T-helper 17 cell (primary cell): ENCODE measurements around the gene LRMDA. TPM values are rescaled to one million over a fixed set of nuclear protein-coding genes. Genes with fewer than 3 reads are reported as not detected.

Experiments used
- ATAC-seq: fragments of 150-1000 bp; cut with Tn5 transposase; 2 replicates; pipeline ENCODE4 v1.10.0; 2021; ENCODE audit warnings: mild to moderate bottlenecking, moderate library complexity
- DNase-seq, 3 donors: peaks; one replicate each; pipeline versions ENCODE4 v3.0.0 to v3.0.0-alpha.2; 2020 to 2021
- H3K9me3 ChIP-seq: one replicate; pipeline ENCODE4 v1.7.0; 2013; ENCODE audit warnings: low read length, mild to moderate bottlenecking; ENCODE audit not compliant: control insufficient read depth, poor library complexity, severe bottlenecking
- H3K27ac Mint-ChIP-seq: one replicate; pipeline ENCODE4 v1.8.0; 2022; ENCODE audit warnings: mild to moderate bottlenecking, moderate library complexity, mixed read lengths
- H3K27me3 Mint-ChIP-seq: one replicate; pipeline ENCODE4 v1.8.0; 2022; ENCODE audit warnings: mixed read lengths
- H3K36me3 Mint-ChIP-seq: one replicate; pipeline ENCODE4 v1.8.0; 2022; ENCODE audit warnings: low read depth, mixed read lengths
- H3K4me1 Mint-ChIP-seq: one replicate; pipeline ENCODE4 v1.8.0; 2022; ENCODE audit warnings: mild to moderate bottlenecking, mixed read lengths
- H3K4me3 Mint-ChIP-seq: one replicate; pipeline ENCODE4 v1.8.0; 2022; ENCODE audit warnings: mild to moderate bottlenecking, moderate library complexity, mixed read lengths
- total RNA-seq, 4 donors: library from RNA in 2 of 4; stranded (reverse) in 2 of 4; gene quantifications; one replicate each; pipeline ENCODE4 v1.2.3 and lab custom pipeline; 2022 to 2026

Gene LRMDA
- total RNA-seq, 2 donors from 2014 or later, result not detected

DNA sequence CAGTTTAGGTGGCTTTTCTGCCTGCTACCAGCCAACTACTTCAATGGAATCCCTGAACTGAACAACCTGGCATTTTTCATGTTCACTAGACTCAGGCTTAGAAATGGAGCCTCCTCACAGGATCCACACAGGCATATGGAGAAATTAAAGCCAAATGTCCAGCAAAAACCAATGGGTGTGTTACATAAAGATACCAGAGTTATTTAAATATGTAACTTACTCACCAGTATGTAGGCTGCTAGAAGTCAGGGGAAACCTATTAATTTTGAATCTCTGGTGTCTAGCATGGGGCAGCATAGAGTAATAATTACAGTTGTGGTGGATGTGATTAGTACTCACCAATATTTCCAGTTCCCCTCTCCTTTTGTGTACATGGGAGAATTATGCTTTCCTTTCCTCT, 383.6 kb downstream of the LRMDA start:
- no peak for ATAC-seq
- Mint-ChIP-seq H3K27ac (no peak overlapping the region), H3K4me1 (no peaks in the 10 kb centered on the region), H3K27me3 (peaks cover 43% of the 10 kb centered on the region), H3K36me3 (no peaks in the 10 kb centered on the region), H3K4me3 (no peak overlapping the region)
- no peaks in the 10 kb centered on the region for H3K9me3 ChIP-seq
- no peak for DNase-seq

DNA sequence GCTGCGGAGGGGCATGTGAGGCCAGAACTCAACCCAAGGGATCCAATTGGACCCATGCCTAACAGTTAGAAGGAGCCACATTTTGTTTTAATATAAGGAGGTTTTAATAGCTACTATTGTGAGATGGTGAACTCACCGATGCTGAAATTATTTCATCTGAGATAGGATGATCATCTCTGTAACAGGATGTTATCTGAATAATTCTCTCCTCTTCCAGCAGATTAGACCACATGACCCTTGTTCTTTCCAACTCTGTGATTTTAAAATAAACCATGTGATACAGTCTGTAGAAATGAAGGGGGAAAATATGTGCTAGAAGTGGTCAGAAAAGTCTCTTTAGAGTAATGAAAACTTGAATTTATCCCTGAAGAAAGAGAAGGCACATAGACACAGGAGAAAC, 385.8 kb downstream of the LRMDA start:
- no peaks in the 10 kb centered on the region for H3K9me3 ChIP-seq
- Mint-ChIP-seq H3K4me3 (no peak overlapping the region), H3K27ac (no peak overlapping the region), H3K36me3 (no peaks in the 10 kb centered on the region), H3K27me3 (peaks cover 41% of the 10 kb centered on the region), H3K4me1 (no peaks in the 10 kb centered on the region)
- ATAC-seq, result no peak
- no peak for DNase-seq

DNA sequence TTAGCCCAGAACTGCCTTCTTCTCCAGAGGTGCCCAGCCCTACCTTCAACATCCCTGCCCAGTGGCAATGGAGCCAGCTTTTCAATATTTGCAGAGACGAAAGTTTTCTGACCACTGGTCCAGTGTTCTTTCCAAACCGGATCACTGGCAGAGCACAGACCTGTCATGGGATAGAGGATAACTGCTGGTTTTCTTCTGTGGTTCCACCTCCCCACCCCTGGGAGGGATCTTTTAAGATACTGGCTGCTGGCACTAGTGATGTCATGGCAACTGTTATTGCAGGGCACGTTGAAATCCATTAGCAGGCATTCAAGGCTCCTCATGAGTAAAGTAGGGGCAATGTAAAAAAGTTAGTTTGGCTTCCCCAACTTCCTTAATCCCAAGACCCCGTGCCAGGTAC, 387.1 kb downstream of the LRMDA start:
- Mint-ChIP-seq H3K27me3 (peaks cover 33% of the 10 kb centered on the region), H3K4me1 (no peaks in the 10 kb centered on the region), H3K36me3 (no peaks in the 10 kb centered on the region), H3K27ac (no peak overlapping the region), H3K4me3 (no peak overlapping the region)
- ATAC-seq (no peak), DNase-seq (no peak)
- no peaks in the 10 kb centered on the region for H3K9me3 ChIP-seq

DNA sequence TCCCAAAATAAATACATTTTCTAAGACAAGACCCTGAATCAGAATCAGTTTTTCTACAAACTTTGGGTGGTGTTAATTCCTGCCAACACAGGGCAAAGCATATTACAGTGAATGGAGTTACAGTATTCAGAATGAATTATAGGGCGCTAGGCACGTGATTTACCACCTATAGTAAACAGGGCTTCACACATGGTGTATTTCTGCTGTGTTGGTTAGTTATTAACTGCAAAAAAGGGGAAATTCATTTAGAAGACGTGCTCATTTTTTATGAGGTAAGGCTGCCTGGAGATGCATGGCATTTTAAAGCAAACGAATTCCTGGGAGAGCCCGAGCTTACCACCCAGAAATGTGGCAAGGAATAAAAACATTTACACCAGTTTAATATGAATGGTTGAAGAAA, 393.8 kb downstream of the LRMDA start:
- no peaks in the 10 kb centered on the region for H3K9me3 ChIP-seq
- Mint-ChIP-seq H3K4me3 (no peak overlapping the region), H3K4me1 (no peaks in the 10 kb centered on the region), H3K36me3 (no peaks in the 10 kb centered on the region), H3K27ac (no peak overlapping the region), H3K27me3 (no peaks in the 10 kb centered on the region)
- ATAC-seq, result no peak
- no peak for DNase-seq

DNA sequence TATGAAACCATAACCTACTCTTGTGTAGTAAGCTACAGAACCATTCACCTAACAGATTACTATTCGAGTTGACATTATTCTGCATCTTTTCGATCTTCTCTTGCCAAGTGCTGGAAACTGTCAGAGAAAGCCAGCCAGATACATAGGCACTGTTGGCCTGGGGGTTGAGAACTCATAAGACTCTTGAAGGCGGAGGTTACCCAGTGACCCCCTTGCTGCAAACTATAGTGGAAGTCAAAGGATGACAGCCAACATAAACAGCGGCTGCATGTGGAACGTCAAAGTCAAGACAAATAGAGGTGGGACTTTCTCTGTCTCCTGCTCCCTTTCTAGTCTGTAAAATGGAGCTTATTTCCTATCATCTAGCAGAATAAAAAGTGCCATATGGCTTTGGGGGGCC, 394.2 kb downstream of the LRMDA start:
- no peak overlapping the region for H3K4me3 Mint-ChIP-seq
- no peak for DNase-seq
- no peaks in the 10 kb centered on the region for H3K9me3 ChIP-seq
- no peaks in the 10 kb centered on the region for H3K27me3 Mint-ChIP-seq
- no peaks in the 10 kb centered on the region for H3K36me3 Mint-ChIP-seq
- H3K4me1 Mint-ChIP-seq, result no peaks in the 10 kb centered on the region
- no peak overlapping the region for H3K27ac Mint-ChIP-seq
- ATAC-seq, result no peak

DNA sequence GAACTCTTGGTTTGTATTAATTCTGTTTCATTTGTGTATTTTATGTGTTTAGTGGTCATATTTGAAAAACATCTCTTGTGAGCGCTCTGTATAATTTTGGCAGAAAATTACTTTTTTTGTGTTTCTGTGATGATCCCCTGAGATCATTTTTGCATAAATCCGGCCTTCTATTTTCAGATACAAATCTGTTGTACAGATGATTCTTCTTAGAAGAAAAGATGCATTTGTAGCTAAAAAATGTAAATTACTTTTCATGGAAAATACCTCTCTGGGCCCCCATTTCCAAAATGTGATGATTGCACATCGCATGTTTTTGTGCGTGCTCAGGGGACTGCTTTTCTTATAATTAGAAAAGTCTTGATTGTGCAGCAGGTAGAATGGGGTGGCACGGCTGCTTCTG, 395.4 kb downstream of the LRMDA start:
- H3K27me3 Mint-ChIP-seq, result no peaks in the 10 kb centered on the region
- no peak overlapping the region for H3K4me3 Mint-ChIP-seq
- H3K36me3 Mint-ChIP-seq, result no peaks in the 10 kb centered on the region
- H3K9me3 ChIP-seq, result no peaks in the 10 kb centered on the region
- DNase-seq, result no peak
- no peak for ATAC-seq
- no peaks in the 10 kb centered on the region for H3K4me1 Mint-ChIP-seq
- no peak overlapping the region for H3K27ac Mint-ChIP-seq

DNA sequence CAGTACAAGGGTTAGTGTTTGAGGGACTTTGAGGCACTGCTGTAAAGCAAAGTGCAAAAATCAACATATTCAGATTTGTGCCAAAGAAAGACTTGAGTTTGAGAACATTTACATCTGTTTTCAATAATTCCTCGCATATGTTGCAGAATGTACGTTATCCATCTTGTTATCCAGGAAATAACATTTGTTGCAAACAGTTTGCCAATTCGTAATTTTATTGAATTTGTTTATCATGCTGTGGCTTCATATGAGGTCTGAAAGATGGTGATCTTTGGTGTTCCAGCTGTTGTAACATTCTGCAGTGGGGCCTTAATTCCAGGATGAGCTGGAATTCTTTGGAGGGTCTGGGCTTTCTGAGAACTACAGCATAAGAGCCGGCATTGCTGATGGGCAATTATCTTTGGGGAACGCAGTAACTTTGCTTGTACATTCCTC, 396.2 kb downstream of the LRMDA start:
- no peak for ATAC-seq
- no peak overlapping the region for H3K4me3 Mint-ChIP-seq
- no peaks in the 10 kb centered on the region for H3K4me1 Mint-ChIP-seq
- H3K27me3 Mint-ChIP-seq, result no peaks in the 10 kb centered on the region
- DNase-seq, result no peak
- no peaks in the 10 kb centered on the region for H3K9me3 ChIP-seq
- H3K27ac Mint-ChIP-seq, result no peak overlapping the region
- no peaks in the 10 kb centered on the region for H3K36me3 Mint-ChIP-seq

DNA sequence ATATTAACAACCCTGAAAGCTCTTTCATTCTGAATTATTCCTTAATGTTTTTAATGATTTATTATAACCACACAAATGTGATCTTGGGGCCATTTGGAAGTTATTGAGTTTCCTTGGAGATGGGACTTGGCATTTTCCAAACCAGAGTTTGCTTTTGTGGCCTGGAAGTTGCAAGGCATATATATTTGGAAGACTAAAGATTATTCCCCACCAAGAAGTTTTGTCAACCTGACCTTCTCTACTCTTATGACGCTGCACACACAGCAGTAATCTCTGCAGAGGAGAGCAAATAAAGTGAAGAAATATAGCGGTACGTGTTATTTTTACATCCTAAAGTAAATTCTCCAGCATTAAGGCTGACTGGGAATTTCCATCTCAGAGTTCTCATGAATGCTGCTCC, 397.0 kb downstream of the LRMDA start:
- Mint-ChIP-seq H3K27ac (no peak overlapping the region), H3K4me3 (no peak overlapping the region), H3K27me3 (no peaks in the 10 kb centered on the region), H3K4me1 (no peaks in the 10 kb centered on the region), H3K36me3 (no peaks in the 10 kb centered on the region)
- no peak for ATAC-seq
- no peak for DNase-seq
- H3K9me3 ChIP-seq, result no peaks in the 10 kb centered on the region

DNA sequence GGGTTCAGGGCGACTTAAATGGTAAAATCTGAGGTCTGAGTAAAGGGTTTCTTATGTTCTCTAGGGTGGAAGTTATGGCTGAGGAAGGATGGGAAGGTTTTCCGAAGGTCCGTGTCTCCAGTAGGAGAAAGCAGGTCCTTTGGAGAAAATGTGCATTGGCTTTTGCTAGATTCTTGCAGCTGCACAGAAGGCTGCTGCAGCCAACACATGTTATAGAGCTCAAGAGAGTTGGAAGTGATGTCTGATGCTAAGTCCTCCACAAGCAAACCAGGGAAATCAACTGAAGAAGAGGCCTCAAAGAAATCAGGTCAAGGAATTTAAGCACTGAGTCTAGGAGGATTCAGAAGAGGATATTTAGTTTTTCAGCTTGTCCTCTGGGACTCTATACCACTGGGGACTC, 404.6 kb downstream of the LRMDA start:
- no peak overlapping the region for H3K27ac Mint-ChIP-seq
- peaks cover 36% of the 10 kb centered on the region for H3K27me3 Mint-ChIP-seq
- H3K4me3 Mint-ChIP-seq, result no peak overlapping the region
- DNase-seq (no peak), ATAC-seq (no peak)
- no peaks in the 10 kb centered on the region for H3K36me3 Mint-ChIP-seq
- H3K9me3 ChIP-seq, result no peaks in the 10 kb centered on the region
- no peaks in the 10 kb centered on the region for H3K4me1 Mint-ChIP-seq

DNA sequence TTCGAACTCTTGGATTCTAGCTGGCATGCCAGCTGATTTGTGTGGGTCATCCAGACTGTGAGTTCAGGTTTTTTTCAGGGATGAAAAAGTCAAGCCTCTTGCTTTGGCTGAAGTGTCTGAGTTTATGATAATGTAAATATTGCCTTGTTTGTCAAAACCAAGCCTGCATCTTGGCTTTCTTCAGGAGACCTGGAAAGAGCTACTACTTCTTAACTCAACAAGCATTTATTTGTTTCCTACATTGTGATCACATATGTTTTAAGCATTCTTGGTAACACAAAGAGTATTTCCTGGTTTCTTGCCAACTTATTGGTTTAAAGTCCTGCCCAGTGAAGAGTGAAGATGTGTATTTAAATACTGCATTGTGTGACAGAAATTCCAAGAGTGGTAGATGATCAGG, 407.1 kb downstream of the LRMDA start:
- Mint-ChIP-seq H3K27me3 (peaks cover 46% of the 10 kb centered on the region), H3K4me1 (no peaks in the 10 kb centered on the region), H3K4me3 (no peak overlapping the region), H3K27ac (no peak overlapping the region), H3K36me3 (no peaks in the 10 kb centered on the region)
- DNase-seq (no peak), ATAC-seq (no peak)
- no peaks in the 10 kb centered on the region for H3K9me3 ChIP-seq

DNA sequence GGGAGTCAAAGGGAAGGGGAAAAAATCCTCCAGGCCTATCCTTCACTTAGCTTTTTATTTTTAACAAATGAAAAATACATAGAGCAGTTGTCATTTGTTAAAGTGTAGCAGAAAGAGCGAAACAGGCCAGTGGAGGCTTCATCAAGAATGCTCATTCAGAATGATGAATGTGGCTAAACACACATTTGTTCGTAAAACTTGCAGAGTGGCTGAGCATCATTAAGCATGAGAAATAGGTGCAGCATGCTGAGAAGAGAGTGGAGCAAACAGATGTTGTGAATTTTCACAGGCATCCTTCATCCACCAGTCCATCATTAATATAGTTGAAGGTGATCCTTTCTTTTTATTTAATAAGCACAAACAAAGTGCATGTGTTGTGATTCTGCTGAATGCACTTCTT, 407.6 kb downstream of the LRMDA start:
- Mint-ChIP-seq H3K27ac (no peak overlapping the region), H3K27me3 (peaks cover 51% of the 10 kb centered on the region), H3K4me3 (no peak overlapping the region), H3K4me1 (no peaks in the 10 kb centered on the region), H3K36me3 (no peaks in the 10 kb centered on the region)
- H3K9me3 ChIP-seq, result no peaks in the 10 kb centered on the region
- no peak for ATAC-seq
- no peak for DNase-seq

DNA sequence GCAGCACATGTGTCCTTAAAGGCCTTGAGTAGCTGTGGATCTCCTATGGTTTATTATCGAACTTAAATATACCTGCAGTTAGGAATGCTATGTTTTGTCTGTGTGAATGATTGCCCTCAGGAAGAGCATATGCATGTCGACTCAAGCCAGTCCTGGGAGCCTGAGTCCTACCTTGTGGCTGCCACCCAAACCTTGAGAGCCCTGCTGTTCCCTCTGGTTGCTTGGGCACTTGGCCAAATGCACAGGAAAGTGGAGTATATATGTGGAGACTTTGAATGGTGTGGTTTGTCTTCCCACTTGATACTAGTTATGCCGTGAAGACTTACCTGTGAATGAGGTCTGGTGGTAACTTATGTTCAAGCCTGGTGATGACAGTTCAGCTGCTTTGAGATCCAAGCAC, 409.8 kb downstream of the LRMDA start:
- no peak for ATAC-seq
- Mint-ChIP-seq H3K4me3 (no peak overlapping the region), H3K4me1 (no peaks in the 10 kb centered on the region), H3K27ac (no peak overlapping the region), H3K36me3 (no peaks in the 10 kb centered on the region), H3K27me3 (peaks cover 46% of the 10 kb centered on the region)
- DNase-seq, result no peak
- no peaks in the 10 kb centered on the region for H3K9me3 ChIP-seq

DNA sequence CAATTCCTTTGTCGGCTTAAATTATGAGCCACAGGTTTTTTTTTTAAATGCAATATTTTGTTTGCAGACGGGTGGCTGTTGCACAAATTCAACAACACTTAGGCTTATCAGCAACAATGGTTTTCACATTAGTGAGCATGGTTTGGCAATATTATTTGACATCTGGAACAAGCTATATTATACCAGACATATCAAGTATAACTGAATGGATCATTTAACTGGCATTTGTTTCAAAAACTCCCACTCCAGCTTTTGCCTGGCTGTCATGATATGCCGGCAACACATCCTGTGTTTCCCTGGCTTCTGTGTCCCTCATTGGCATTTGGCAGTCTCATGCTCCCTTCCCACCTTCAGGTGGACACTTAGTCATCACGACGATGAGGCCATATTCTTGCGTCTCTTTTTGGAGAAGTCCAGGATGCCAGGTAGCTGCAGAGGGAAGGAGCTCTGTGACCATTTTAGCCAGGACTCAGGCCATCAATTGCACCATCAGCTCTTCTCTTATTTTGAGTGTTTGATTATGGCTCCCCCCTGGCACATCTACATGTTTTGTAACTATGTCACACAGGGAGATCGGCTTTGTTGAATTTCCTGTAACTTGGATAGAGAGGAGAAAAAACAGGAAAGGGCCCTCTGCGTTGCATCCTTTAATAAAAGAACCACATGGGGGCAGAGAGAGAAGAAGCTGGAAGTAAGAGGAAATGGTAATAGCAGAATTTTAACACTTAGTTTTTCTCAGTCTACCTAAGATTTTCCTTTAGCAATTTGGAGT, 413.9 kb downstream of the LRMDA start:
- ATAC-seq, result no peak
- DNase-seq, result no peak
- Mint-ChIP-seq H3K27ac (no peak overlapping the region), H3K27me3 (peaks cover 23% of the 10 kb centered on the region), H3K4me1 (no peaks in the 10 kb centered on the region), H3K36me3 (no peaks in the 10 kb centered on the region), H3K4me3 (no peak overlapping the region)
- H3K9me3 ChIP-seq, result no peaks in the 10 kb centered on the region

DNA sequence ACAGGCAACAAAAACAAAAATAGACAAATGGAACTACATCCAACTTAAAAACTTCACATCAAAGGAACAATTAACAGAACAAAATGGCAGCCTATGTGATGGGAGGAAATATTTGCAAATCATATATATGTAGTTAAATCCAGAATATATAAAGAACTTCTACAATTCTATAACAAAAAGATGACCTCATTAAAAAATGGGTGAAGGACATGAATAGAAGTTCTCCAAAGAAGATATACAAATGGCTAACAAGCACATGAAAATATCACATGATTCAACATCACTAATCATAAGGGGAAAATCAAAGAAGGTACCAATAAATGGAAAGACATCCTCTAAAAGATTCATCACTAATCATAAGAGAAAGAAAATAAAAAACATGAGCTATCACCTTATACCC, 416.1 kb downstream of the LRMDA start:
- no peaks in the 10 kb centered on the region for H3K9me3 ChIP-seq
- H3K27me3 Mint-ChIP-seq, result peaks cover 18% of the 10 kb centered on the region
- H3K36me3 Mint-ChIP-seq, result no peaks in the 10 kb centered on the region
- ATAC-seq (no peak), DNase-seq (no peak)
- no peaks in the 10 kb centered on the region for H3K4me1 Mint-ChIP-seq
- H3K27ac Mint-ChIP-seq, result no peak overlapping the region
- H3K4me3 Mint-ChIP-seq, result no peak overlapping the region
